Measurements from ENCODE around the gene UGT1A5.

UGT1A5 gene

DNA sequence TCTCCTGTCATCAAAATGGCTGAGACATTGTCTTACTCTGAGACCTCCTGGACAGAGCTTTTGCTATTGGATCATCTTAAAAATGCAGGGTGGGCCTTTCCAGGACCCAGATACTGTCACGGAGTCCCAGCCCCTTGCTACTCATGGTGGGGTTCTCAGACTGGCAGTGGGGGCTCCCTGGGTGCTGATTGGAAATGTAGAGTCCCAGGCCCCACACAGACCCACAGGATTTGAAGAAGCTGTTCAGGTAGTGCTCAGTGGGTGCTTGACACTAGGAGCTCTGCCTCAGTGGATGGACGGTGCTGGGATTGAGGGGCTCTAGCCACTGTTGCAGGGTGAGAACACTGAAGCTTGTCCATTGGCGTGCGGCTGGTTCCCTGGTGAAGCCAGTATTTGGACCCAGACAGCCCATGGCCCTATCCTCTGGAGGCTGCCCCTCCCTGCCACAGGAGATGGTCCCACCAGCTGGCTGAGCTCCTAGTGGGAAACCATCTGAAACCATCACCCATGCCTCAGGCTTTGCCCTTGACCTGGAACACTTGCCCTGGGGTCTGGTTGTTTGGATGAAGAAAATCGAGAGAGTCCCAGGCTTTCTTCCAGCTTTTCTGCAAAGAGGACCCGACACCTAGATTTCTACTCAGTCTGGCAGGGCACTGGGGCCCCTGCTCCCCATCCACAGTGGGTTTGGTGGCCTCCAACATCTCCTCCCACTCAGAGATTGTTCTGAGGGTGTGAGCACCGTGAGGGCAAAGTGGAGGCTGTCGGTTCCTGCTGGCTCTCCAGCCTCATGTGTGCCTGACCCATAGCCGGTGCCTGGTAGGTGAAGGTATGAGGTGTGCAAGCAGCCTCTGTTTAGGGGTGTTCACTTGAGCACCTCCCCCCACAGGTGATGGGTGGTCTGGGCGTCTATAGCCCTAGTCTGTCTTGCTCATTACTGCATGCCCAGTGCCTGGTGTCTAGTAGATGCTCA is 95.5 kb downstream of the UGT1A5 start:
- TF ChIP-seq, protein P1, sequence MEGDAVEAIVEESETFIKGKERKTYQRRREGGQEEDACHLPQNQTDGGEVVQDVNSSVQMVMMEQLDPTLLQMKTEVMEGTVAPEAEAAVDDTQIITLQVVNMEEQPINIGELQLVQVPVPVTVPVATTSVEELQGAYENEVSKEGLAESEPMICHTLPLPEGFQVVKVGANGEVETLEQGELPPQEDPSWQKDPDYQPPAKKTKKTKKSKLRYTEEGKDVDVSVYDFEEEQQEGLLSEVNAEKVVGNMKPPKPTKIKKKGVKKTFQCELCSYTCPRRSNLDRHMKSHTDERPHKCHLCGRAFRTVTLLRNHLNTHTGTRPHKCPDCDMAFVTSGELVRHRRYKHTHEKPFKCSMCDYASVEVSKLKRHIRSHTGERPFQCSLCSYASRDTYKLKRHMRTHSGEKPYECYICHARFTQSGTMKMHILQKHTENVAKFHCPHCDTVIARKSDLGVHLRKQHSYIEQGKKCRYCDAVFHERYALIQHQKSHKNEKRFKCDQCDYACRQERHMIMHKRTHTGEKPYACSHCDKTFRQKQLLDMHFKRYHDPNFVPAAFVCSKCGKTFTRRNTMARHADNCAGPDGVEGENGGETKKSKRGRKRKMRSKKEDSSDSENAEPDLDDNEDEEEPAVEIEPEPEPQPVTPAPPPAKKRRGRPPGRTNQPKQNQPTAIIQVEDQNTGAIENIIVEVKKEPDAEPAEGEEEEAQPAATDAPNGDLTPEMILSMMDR (IDR thresholded peaks at IDR 0.05; ENCODE audit: low read depth, low read length, missing control alignments): no peak
- no peak for DNase-seq (ENCODE audit: low read depth)
- H3K4me3 ChIP-seq (ENCODE audit: low read depth, low read length): no peak overlapping the region

DNA sequence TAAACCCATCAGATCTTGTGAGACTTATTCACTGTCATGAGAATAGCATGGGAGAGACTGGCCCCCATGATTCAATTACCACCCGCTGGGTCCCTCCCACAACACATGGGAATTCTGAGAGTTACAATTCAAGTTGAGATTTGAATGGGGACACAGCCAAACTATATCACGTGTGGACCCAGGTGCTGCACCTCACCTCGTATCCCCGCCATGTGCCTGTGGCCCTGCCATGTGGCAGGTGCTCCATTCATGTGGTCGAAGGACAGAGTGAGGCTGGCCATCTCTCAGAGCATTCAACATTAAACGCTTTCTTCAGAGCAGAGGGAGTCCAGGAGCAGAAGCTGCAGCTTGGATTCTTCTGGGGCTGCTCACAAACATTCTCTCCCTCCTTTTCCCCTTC is 97.7 kb downstream of the UGT1A5 start:
- TF ChIP-seq, protein P1 (IDR thresholded peaks at IDR 0.05; ENCODE audit: low read depth, low read length, missing control alignments): no peak
- no peak overlapping the region for H3K4me3 ChIP-seq (ENCODE audit: low read depth, low read length)
- no peak for DNase-seq (ENCODE audit: low read depth)

DNA sequence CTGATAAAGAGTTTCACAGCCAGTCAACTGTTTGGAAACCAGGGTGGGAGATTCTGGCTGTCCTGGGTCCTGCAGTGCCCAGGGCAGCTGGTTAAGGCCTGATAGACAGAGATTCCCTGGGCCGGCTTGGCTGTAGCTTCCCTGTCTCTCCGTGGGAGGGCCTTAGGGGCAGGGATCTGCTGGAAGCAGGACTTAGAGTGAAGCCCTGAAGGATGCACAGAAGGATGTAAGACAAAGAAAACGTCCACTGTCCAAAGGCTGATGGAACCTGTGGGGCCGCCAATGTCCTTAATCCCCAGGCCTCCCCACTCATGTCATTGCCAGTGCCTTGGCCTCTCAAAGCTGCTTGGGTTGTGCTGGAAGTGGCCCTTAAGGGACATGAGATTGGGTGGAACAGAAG is 98.4 kb downstream of the UGT1A5 start:
- no peak overlapping the region for H3K4me3 ChIP-seq (ENCODE audit: low read depth, low read length)
- DNase-seq (ENCODE audit: low read depth): no peak
- TF ChIP-seq, protein P1 (IDR thresholded peaks at IDR 0.05; ENCODE audit: low read depth, low read length, missing control alignments): no peak

DNA sequence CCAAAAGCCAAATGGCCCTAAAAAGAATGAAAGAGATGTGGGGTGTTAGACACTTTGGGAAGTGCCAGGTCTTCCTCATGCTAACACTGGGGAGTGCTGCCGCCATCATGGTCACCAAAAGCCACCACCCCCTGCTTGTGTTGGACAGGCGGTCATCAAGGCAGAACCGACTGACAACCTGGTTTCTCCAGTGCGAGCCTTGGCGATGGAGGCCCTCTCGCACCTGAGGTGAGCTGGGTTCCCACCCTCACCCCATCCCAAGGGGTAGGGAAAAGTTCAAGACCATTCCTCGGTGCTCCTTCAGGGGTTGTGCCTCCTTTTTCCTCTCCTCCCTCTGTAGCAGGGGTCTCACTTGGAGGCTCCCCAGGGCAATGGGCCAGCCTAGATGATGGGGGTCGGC is 99.0 kb downstream of the UGT1A5 start:
- DNase-seq (ENCODE audit: low read depth): no peak
- H3K4me3 ChIP-seq (ENCODE audit: low read depth, low read length): no peak overlapping the region
- TF ChIP-seq, protein P1 (IDR thresholded peaks at IDR 0.05; ENCODE audit: low read depth, low read length, missing control alignments): no peak

DNA sequence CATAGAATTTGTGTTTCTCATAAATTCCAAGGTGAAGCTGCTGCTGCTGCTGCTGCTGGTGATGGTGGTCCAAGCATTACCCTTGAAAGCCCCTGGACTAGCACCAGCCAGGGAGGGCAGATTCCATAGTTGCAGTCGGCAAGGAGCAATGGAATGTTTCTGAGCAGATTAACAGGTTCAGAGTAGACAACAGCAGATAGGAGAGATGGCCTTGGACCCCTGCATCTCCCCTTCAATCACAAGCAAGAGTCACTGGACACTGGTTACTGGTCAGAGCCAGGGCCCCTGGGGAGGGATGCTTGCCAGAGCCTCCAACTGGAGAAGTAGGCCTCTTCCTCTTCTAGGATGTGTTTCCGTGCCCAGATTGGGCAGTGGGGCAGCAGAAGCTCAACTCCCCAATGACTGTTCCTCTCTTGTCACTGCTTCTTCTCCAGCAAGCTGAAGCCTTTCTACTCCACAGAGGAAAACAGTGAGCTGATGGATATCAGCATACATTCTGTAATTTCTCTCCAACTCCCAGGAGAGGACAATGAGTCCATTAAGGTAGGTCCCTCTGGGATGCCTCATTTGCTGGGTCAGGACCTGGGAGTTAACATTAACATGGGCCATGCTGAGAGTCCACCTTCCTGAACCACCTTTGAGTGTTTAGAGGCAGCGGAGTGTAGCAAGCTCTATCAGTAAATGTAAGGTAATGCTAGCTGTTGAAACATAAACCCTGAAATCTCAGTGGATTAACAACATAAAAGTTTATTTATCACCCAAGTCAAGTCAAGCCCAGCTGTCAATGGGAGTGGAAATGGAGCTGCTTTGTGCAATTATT is 100.7 kb downstream of the UGT1A5 start:
- TF ChIP-seq, protein P1 (IDR thresholded peaks at IDR 0.05; ENCODE audit: low read depth, low read length, missing control alignments): no peak
- no peak overlapping the region for H3K4me3 ChIP-seq (ENCODE audit: low read depth, low read length)
- no peak for DNase-seq (ENCODE audit: low read depth)

DNA sequence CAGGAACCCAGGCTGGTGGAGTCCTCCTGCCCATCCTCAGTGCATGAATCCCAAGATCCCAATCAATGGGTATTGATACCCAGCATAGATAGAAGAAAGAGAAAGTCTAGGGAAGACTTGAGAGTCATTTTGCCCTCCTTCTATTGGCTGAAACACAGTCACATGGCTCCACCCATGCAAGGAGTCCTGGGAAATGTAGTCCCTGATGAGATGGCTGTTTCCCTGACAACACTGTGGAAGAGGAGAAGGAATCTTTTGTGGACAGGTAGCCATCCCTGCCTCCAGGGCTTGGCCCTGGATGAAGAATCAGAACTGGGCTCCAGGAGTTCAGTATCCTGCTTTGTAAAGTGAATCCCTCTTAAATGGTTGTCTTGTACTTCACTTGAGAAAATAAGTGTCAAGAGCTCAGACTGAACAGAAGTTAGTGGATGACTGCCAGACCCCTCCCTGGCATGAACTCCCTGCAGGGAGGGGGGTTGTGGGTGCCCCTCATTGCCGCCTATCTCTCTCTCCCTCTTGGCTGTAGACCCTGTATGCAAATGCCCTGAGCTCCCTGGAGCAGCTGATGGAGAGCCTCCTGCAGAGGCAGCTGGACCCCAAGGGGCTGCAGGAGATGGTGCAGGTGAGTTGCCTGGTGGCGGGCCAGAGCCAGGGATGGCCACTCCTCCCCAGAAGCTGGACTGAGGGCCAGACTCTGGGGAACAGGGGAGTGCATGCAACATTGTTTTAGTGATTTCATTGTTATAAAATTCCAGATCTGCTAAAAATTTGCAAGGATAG is 101.5 kb downstream of the UGT1A5 start:
- H3K4me3 ChIP-seq (ENCODE audit: low read depth, low read length): no peak overlapping the region
- TF ChIP-seq, protein P1 (IDR thresholded peaks at IDR 0.05; ENCODE audit: low read depth, low read length, missing control alignments): no peak
- DNase-seq (ENCODE audit: low read depth): no peak

All from GM12864 (cell line).